GM20000 (cell line): ENCODE measurements around the gene ACVR1B.

Experiments
- DNase-seq: peaks from one replicate; pipeline ENCODE4 v3.0.0; 2012; ENCODE audit warnings: low spot score
- TF ChIP-seq, protein P1 (sequence below): IDR thresholded peaks from 2 replicates; pipeline ENCODE4 v1.5.1; 2012; ENCODE audit warnings: mild to moderate bottlenecking, control low read depth; ENCODE audit errors: extremely low read depth, missing control alignments

The ACVR1B gene

DNA sequence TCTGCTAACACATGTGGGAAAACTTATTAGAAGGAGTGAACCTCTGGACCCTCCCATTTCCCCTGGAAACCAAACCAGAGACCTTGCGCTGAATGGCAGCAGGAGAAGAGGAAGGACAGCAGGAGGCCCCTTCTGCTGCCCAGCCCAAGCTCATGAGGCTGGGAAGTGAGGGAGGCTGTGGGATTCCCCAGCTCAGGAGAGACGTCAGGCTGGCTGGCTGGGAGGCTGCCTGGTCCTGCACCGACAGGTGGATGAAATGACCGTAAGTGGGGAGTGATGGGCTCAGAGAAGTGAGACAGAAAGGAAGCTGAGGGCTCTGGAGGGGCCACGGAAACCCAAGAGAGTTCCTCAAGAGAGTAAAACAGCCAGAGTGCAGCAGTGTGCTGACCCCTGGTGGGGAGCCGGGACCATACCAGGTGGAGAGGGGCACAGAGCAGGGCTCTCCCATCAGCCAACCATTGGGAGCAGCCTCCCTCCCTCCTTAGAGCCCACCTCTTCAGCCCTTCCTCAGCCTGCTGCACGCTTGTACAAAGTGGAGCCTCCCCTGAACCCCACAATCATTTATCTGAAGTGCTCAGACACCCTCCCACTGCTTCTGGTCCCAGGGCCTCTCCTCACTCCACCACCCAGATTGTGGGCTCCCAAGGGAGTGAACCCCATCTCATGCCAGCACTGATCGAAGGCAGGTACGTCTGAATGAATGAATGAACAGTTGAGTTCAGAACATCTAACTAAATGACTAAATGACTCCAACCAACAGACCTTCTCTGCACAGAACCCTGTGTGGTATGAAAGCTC is 69.2 kb downstream of the ACVR1B start:
- DNase-seq = peak; percentile 82
- TF ChIP-seq, protein P1, sequence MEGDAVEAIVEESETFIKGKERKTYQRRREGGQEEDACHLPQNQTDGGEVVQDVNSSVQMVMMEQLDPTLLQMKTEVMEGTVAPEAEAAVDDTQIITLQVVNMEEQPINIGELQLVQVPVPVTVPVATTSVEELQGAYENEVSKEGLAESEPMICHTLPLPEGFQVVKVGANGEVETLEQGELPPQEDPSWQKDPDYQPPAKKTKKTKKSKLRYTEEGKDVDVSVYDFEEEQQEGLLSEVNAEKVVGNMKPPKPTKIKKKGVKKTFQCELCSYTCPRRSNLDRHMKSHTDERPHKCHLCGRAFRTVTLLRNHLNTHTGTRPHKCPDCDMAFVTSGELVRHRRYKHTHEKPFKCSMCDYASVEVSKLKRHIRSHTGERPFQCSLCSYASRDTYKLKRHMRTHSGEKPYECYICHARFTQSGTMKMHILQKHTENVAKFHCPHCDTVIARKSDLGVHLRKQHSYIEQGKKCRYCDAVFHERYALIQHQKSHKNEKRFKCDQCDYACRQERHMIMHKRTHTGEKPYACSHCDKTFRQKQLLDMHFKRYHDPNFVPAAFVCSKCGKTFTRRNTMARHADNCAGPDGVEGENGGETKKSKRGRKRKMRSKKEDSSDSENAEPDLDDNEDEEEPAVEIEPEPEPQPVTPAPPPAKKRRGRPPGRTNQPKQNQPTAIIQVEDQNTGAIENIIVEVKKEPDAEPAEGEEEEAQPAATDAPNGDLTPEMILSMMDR = peak; percentile 75

DNA sequence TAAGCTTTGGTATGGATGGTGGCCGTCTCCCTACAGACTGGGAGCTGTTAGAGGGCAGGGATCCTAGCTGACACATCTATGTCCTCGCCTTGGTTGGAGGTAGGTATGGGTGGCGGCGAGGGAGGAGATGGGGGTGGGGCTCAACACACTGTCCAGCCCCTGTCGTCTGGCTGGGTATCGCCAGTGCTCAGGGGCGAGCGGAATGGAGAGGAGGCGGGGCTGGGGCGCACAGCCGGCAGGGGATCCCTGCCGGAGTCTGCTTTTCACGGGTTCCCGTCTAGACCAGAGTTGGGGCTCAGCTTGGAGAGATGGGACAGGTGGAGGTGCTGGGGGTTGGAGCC is 71.3 kb downstream of the ACVR1B start:
- no peak for DNase-seq
- TF ChIP-seq, protein P1 = no peak

DNA sequence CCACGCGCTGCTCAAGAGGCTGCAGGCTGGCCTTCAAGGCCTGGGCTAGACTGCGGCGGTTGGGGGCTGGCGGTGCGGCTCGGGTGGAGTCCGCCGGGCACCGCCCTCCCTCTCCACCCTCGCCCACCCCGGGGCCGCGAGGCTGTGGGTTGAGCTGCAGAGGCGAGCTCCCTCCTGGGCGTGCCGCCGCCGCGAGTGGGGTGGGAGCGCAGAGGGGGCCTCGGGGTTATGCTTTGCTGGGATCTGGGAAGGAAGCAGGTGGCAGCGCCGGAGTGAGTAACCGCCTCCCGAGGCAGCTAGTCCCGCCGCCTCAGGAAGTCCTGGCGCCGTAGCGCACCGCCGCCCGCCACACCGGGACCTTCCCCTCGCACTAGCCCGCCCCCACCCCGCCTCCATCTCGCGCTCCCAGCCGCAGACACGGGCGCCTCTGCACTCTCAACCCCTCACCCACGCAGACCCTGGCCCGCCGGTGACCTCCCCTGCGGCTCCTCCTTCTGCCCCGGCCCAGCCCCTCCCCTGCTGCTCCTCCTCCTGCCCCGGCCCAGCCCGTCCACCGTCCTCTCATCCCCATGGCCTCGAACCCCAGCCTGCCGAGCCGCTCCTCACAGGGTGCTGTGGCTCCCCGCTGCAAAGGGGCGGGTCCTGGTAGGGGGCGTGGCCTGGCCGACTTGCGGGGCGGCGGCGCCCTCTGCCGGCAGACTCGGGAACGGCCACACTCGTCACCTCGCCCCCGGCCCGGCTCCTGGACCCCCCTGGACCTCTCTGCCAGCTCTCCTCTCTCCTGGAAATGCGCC is 71.9 kb downstream of the ACVR1B start:
- peak; percentile 96 for DNase-seq
- TF ChIP-seq, protein P1 = peak; percentile 88

DNA sequence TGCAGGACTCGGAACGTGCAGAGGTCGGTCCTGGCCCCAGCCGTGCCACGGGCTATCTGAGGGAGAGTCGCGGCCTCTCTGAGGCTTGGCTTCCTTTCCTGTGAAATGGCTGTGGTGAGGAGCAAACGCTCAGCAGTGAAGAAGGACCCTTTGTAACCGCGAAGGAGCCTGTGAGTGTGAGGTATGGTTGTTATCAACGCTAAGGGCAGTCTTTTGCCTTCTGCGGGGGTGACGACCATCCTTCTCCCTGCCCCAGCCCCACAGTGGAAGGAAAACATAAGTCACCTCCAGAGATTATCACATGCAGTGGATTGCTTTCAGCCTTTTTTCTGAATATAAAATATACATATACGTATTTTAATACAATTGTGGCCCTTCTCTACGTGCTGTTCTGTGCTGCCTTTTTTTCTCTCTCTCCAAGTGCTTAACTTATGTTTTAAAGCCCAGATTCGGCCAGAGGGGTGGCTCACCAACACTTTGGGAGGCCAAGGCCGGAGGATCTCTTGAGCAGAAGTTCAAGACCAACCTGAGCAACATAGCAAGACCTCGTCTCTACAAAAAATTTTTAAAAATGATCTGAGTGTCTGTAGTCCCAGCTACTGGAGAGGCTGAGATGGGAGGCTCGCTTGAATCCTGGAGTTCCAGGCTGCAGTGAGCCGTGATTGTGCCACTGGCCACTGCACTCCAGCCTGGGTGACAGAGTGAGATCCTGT is 72.6 kb downstream of the ACVR1B start:
- TF ChIP-seq, protein P1 = no peak

DNA sequence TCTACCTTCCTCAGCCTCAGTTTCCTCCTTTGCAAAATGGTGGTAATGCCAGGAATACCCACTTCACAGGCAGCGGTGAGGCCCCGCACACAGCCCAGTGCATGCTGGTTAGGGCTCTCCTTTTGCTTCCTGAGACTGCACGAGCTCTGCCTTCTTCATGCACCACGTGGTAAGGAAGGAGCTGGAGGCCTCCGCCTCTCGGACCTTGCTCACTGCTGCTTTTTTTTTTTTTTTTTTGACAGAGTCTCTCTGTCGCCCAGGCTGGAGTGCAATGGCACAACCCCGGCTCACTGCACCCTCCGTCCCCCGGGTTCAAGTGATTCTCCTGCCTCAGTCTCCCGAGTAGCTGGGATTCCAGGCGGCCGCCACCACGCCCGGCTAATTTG is 73.3 kb downstream of the ACVR1B start:
- TF ChIP-seq, protein P1 = no peak
- no peak for DNase-seq

More for the DNA sequence above, 72.6 kb downstream of the ACVR1B start:
- no peak for DNase-seq

DNA sequence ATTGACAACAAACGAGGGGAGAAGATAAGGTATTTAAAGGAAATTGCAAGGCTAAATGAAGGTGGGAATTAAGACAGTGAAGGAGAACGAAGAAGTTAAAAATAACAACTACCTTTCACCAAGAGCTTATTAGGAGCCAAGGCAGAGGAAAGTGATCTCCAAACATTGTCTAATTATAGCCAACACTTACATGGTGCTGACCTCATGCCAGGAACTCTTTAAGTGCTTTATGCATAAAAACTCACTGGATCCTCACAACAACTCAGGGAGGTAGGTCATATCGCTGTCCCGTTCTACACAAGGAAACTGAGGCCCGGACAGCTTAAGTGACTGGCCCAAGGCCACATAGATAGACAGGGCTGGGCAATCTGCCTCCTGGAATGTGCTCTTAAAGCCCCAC is 74.8 kb downstream of the ACVR1B start:
- DNase-seq = no peak
- TF ChIP-seq, protein P1 = no peak
